K562 (cell line): ENCODE results near the gene MAD1L1. TPM values are rescaled to one million over a fixed set of nuclear protein-coding genes. Genes with fewer than 3 reads are reported as not detected.
A peak's percentile ranks its signal among the peaks of the same experiment; 100 is the strongest.

Experiments used
- ATAC-seq: fragments of 200-7000 bp; cut with Tn5 transposase; 3 replicates; pipeline ENCODE4 v1.9.1; 2020; ENCODE audit warnings: moderate library complexity
- BruUV-seq: library from RNA; stranded (reverse); fragments of 400-500 nt; replicated peaks from 2 replicates; lab custom pipeline; 2021; lab: Mats Ljungman, UMichigan
- CTCF ChIA-PET: fragments of 300-600 bp; formaldehyde crosslinking; extraction: SDS; loops from one replicate; lab custom pipeline; 2021; ENCODE audit warnings: low intra/inter-chr PET ratio; lab: Yijun Ruan, JAX
- POLR2A ChIA-PET: fragments of 300-600, 350-650 bp; sonication (Branson Sonifier 250); formaldehyde crosslinking; extraction: SDS; loops from one replicate; lab custom pipeline; 2021; ENCODE audit warnings: antibody characterized with exemption, inconsistent platforms; lab: Yijun Ruan, JAX
- DNase-seq, 4 experiments: peaks; one replicate each; pipeline versions ENCODE4 v3.0.0 to v3.0.0-alpha.2; 2011 to 2018; ENCODE audit warnings: low spot score in 3 of 4, mixed read lengths in 3 of 4; ENCODE audit errors: extremely low read depth in 1 of 4
- FAIRE-seq: peaks from 2 replicates; lab custom pipeline; 2011; peaks lifted over from hg19 to GRCh38; lab: Jason Lieb, UNC
- H2AFZ ChIP-seq: 2 replicates; pipeline ENCODE4 v1.6.0; 2011; ENCODE audit warnings: low read depth, low read length, control low read depth, inconsistent platforms
- H3K27ac ChIP-seq: fragments of 200-600 bp; 3 replicates; pipeline ENCODE4 v1.8.0; 2011; ENCODE audit warnings: low read depth, mild to moderate bottlenecking, control low read depth, inconsistent platforms, low read length, moderate library complexity, mixed read lengths; ENCODE audit errors: extremely low read depth
- H3K27me3 ChIP-seq, 2 experiments: fragments of 300-600 bp in 1 of 2; 2 replicates in 1 of 2; 3 replicates in 1 of 2; pipeline versions ENCODE4 v1.6.0 to v1.8.0; 2011; ENCODE audit warnings: inconsistent platforms in 2 of 2, low read length in 2 of 2, mild to moderate bottlenecking in 1 of 2, mixed read lengths in 1 of 2, moderate library complexity in 1 of 2; ENCODE audit not compliant: control insufficient read depth in 2 of 2, insufficient read depth in 2 of 2
- H3K36me3 ChIP-seq: fragments of 300-600 bp; 3 replicates; pipeline ENCODE4 v1.8.0; 2011; ENCODE audit warnings: mild to moderate bottlenecking, low read length, inconsistent platforms; ENCODE audit not compliant: control insufficient read depth, insufficient read depth
- H3K4me1 ChIP-seq, 2 experiments: fragments of 200-600 bp in 1 of 2; replicated peaks in 1 of 2; 2 replicates in 1 of 2; 3 replicates in 1 of 2; pipeline versions ENCODE4 v1.5.1 to v1.8.0; 2011; ENCODE audit warnings: inconsistent platforms in 2 of 2, low read length in 2 of 2, mild to moderate bottlenecking in 1 of 2, mixed read lengths in 1 of 2, moderate library complexity in 1 of 2; ENCODE audit not compliant: control insufficient read depth in 2 of 2, insufficient read depth in 2 of 2
- H3K4me2 ChIP-seq: 2 replicates; pipeline ENCODE4 v1.6.1; 2011; ENCODE audit warnings: low read length, control low read depth, inconsistent platforms, mixed read lengths; ENCODE audit not compliant: insufficient read depth
- H3K4me3 ChIP-seq: fragments of 200-600 bp; sonication (generic), shearing (Covaris generic); 2 replicates; pipeline ENCODE4 v1.5.1; 2016; ENCODE audit warnings: control low read depth, inconsistent platforms
- H3K79me2 ChIP-seq: fragments of 200-600 bp; 3 replicates; pipeline ENCODE4 v1.8.0; 2011; ENCODE audit warnings: low read length, inconsistent platforms; ENCODE audit not compliant: control insufficient read depth, insufficient read depth
- H3K9ac ChIP-seq, 2 experiments: 2 replicates each; pipeline versions ENCODE4 v1.6.0 to v1.6.1; 2011; ENCODE audit warnings: low read depth in 2 of 2, low read length in 2 of 2, control low read depth in 1 of 2, inconsistent platforms in 1 of 2, mild to moderate bottlenecking in 1 of 2, mixed read lengths in 1 of 2; ENCODE audit not compliant: insufficient read depth in 1 of 2
- H3K9me1 ChIP-seq: one replicate; pipeline ENCODE4 v1.6.0; 2011; ENCODE audit warnings: inconsistent platforms, mild to moderate bottlenecking, low read length, moderate library complexity; ENCODE audit not compliant: control insufficient read depth, insufficient read depth
- H3K9me3 ChIP-seq: replicated peaks from 2 replicates; pipeline ENCODE4 v1.5.1; 2011; ENCODE audit warnings: low read depth, low read length, inconsistent platforms; ENCODE audit not compliant: control insufficient read depth, insufficient read depth
- H4K20me1 ChIP-seq: replicated peaks from 2 replicates; pipeline ENCODE4 v1.6.1; 2011; ENCODE audit warnings: low read length, inconsistent platforms, mixed read lengths; ENCODE audit not compliant: control insufficient read depth, insufficient read depth
- BRCA1 ChIP-seq, 2 experiments: fragments of 450-650 bp in 1 of 2; sonication (generic) in 1 of 2; formaldehyde crosslinking in 1 of 2; IDR thresholded peaks; 2 replicates each; pipeline versions ENCODE4 v1.5.0 to v1.6.1; 2017 to 2020; ENCODE audit warnings: mild to moderate bottlenecking in 1 of 2, missing genetic modification reagents in 1 of 2
- DIDO1 ChIP-seq: fragments of 450-650 bp; IDR thresholded peaks from 2 replicates; pipeline ENCODE4 v1.6.1; 2016; ENCODE audit warnings: low read depth, missing biosample characterization, missing genetic modification characterization
- HMG20B ChIP-seq: fragments of 250-450 bp; sonication (Bioruptor Pico); IDR thresholded peaks from 2 replicates; pipeline ENCODE4 v1.5.0; 2021; ENCODE audit warnings: mild to moderate bottlenecking
- KDM1A ChIP-seq, 2 experiments: fragments of 450-650 bp; IDR thresholded peaks; 2 replicates each; pipeline ENCODE4 v1.6.1; 2016; ENCODE audit warnings: mild to moderate bottlenecking in 2 of 2
- MECOM ChIP-seq: fragments of 250-450 bp; sonication (Bioruptor Pico); IDR thresholded peaks from 2 replicates; pipeline ENCODE4 v1.8.0; 2022; ENCODE audit warnings: inconsistent platforms
- MYBL2 ChIP-seq, 2 experiments: fragments of 450-650 bp in 1 of 2; sonication (generic) in 1 of 2; formaldehyde crosslinking in 1 of 2; IDR thresholded peaks; 2 replicates each; pipeline versions ENCODE4 v1.6.1 to v1.8.1; 2017 to 2022; ENCODE audit warnings: borderline replicate concordance in 1 of 2, inconsistent platforms in 1 of 2, low read depth in 1 of 2, mild to moderate bottlenecking in 1 of 2, missing genetic modification reagents in 1 of 2, moderate library complexity in 1 of 2
- POLR2B ChIP-seq: fragments of 450-650 bp; IDR thresholded peaks from 2 replicates; pipeline ENCODE4 v1.6.1; 2018; ENCODE audit warnings: low read depth; ENCODE audit not compliant: partially characterized antibody
- SMAD4 ChIP-seq: fragments of 250-450 bp; sonication (Bioruptor Pico); conservative IDR thresholded peaks from 2 replicates; pipeline ENCODE4 v1.8.0; 2021; ENCODE audit warnings: inconsistent platforms, mild to moderate bottlenecking, moderate library complexity
- XRCC5 ChIP-seq: fragments of 200-400 bp; formaldehyde crosslinking; IDR thresholded peaks from 2 replicates; pipeline ENCODE4 v1.6.1; 2017; ENCODE audit warnings: low read depth, mild to moderate bottlenecking, low read length
- WGBS: fragments of 100-300 bp; shearing (Covaris generic); methylation state at CpG from one replicate; pipeline ENCODE4 v1.1.6; 2016; ENCODE audit warnings: low coverage, mixed read lengths; ENCODE audit not compliant: insufficient coverage; ENCODE audit errors: missing lambda C conversion rate; 5-methylcytosine and 5-hydroxymethylcytosine counted together
- in situ Hi-C: fragments of 300-500 bp; cut with MboI; formaldehyde crosslinking; loops from 4 replicates; pipeline ENCODE4 v1.15.0; 2018; ENCODE audit warnings: inconsistent platforms, mixed read lengths
- intact Hi-C: fragments of 100-400 bp; cut with micrococcal nuclease; formaldehyde crosslinking; loops from 2 replicates; pipeline ENCODE4 v1.14.2; 2022
- polyA plus RNA-seq, 8 experiments: library from polyadenylated mRNA; depleted of rRNA in 4 of 8; stranded (reverse) in 5 of 8; unstranded in 3 of 8; fragments of >200 nt; fragmentation: Nextera tagmentation in 2 of 8; fragmentation: Illumina TruSeq in 1 of 8; extraction: Ambion mirVana in 2 of 8; extraction: Trizol in 1 of 8; gene quantifications; 2 replicates each; pipeline versions ENCODE4 v1.2.1 to v1.2.3, GENCODE V29; 2011 to 2014; ENCODE audit warnings: inconsistent platforms in 1 of 8, missing spikeins in 1 of 8
- total RNA-seq, 7 experiments: library from RNA; depleted of rRNA in 6 of 7; stranded (reverse); fragments of >200 nt in 6 of 7; fragmentation: Illumina TruSeq in 2 of 7; extraction: Trizol in 2 of 7; gene quantifications; 2 replicates each; pipeline versions ENCODE4 v1.2.1 to v1.2.3, GENCODE V29; 2011 to 2021; ENCODE audit warnings: low replicate concordance in 1 of 7
- TF ChIP-seq, protein P1 (sequence below): fragments of 250-450 bp; sonication (Bioruptor Pico); IDR thresholded peaks from 2 replicates; pipeline ENCODE4 v1.5.0; 2021

Gene MAD1L1
- total and polyA plus RNA-seq, 9 of the 15 experiments (the other 6 are each of a cell fraction or from before 2014, with no cell fraction given), result 1.7 to 89.7 (median 18.0) TPM

DNA sequence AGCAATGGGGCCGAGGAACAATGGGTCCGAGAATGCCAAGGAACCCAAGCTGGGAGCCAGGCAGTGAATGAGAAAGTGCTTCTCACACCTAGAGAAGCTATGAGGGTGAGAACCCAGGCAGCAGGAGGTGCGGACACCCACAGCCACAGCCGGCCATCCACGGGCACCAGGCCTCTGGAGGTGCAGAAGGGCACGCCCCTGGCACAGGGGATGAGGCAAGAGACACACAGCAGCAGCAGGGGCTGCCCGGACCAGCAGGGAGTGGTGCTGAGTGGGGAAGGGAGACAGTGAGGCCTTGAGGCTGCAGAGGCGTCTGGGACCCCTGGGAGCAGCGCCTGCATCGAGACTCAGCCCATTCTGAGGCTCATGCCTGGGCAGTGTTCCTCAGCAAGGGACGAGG is 135.3 kb downstream of the MAD1L1 start:
- intact Hi-C loops, result no loop called here
- Histone ChIP-seq H2AFZ (no peak overlapping the region), H3K4me3 (no peak overlapping the region), H3K27ac (no peak overlapping the region), H3K9ac (peak overlapping the region in 1 of 2 experiments; percentile 52; a peak in 2 of 4 replicates), H3K36me3 (peaks cover 4% of the 10 kb centered on the region; the same call in 2 of the 3 replicates), H3K4me1 (peaks cover 19 to 69% of the 10 kb centered on the region in 2 experiments), H3K9me1 (peaks cover 6% of the 10 kb centered on the region), H3K9me3 (no peaks in the 10 kb centered on the region)
- no TSS peak for BruUV-seq
- POLR2A ChIA-PET, result interaction anchor here (0.6 kb wide), 1 partner anchor 10 kb away, joined by 3 read pairs; no protein-coding TSS in a partner anchor
- in situ Hi-C loops, result no loop called here
- DNase-seq, result no peak
- TF ChIP-seq, protein P1, sequence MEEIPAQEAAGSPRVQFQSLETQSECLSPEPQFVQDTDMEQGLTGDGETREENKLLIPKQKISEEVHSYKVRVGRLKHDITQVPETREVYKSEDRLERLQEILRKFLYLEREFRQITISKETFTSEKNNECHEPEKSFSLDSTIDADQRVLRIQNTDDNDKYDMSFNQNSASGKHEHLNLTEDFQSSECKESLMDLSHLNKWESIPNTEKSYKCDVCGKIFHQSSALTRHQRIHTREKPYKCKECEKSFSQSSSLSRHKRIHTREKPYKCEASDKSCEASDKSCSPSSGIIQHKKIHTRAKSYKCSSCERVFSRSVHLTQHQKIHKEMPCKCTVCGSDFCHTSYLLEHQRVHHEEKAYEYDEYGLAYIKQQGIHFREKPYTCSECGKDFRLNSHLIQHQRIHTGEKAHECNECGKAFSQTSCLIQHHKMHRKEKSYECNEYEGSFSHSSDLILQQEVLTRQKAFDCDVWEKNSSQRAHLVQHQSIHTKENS (CRISPR knock-in tag), result no peak
- TF ChIP-seq MYBL2 (IDR thresholded peaks at IDR 0.05; ENCODE audit: low read depth), result no peak
- no peak for TF ChIP-seq MYBL2 (CRISPR knock-in tag; IDR thresholded peaks at IDR 0.05; ENCODE audit: borderline replicate concordance)
- no peak for TF ChIP-seq DIDO1 (tag)
- no peak for TF ChIP-seq SMAD4
- no peak for TF ChIP-seq MECOM (CRISPR knock-in tag)
- no peak for TF ChIP-seq HMG20B
- TF ChIP-seq XRCC5, result no peak
- no peak for TF ChIP-seq BRCA1 (IDR thresholded peaks at IDR 0.05)
- no peak for TF ChIP-seq BRCA1 (CRISPR knock-in tag; IDR thresholded peaks at IDR 0.05)
- TF ChIP-seq POLR2B, result no peak
- TF ChIP-seq KDM1A (IDR thresholded peaks at IDR 0.05), result no peak
- TF ChIP-seq, all 486 proteins: peak for 0
- Histone ChIP-seq H3K27me3 (no peaks in the 10 kb centered on the region; a peak in 1 of 5 replicates), H3K79me2 (0 out of 3 replicates have a peak, but pooled peaks cover 8% of the 10 kb centered on the region), H3K4me2 (no peak overlapping the region), H4K20me1 (peaks cover 5% of the 10 kb centered on the region; the same call in 1 of the 2 replicates)
- FAIRE-seq, result no peak
- 87% methylated on average over 11 of the region's 11 CpGs for WGBS
- CTCF ChIA-PET, result no interaction called here
- no peak for ATAC-seq
